ENCODE data around the gene BATF3.

- no peak for TF ChIP-seq CTCF (IDR thresholded peaks at IDR 0.05; ENCODE audit: insufficient read depth, low read length, poor library complexity, severe bottlenecking)
- TF ChIP-seq EZH2phosphoT487 (conservative IDR thresholded peaks at IDR 0.05; ENCODE audit: low read length): no peak
Observed at GRCh38 chr1:212637902-212638301, 61.7 kb downstream of the BATF3 start.

All from SU-DHL-6 (cell line).